Fibroblast of peridontal ligament (primary cell): ENCODE results near the gene KIAA0753.
"Not testable (repeated sequence)": the region's sequence is repeated elsewhere in the genome, so short reads cannot be mapped to it uniquely, and the experiment has no call there.

ENCODE experiments used
- DNase-seq: peaks from one replicate; pipeline ENCODE4 v3.0.0-alpha.2; 2010; ENCODE audit errors: extremely low read depth

Gene KIAA0753

DNA sequence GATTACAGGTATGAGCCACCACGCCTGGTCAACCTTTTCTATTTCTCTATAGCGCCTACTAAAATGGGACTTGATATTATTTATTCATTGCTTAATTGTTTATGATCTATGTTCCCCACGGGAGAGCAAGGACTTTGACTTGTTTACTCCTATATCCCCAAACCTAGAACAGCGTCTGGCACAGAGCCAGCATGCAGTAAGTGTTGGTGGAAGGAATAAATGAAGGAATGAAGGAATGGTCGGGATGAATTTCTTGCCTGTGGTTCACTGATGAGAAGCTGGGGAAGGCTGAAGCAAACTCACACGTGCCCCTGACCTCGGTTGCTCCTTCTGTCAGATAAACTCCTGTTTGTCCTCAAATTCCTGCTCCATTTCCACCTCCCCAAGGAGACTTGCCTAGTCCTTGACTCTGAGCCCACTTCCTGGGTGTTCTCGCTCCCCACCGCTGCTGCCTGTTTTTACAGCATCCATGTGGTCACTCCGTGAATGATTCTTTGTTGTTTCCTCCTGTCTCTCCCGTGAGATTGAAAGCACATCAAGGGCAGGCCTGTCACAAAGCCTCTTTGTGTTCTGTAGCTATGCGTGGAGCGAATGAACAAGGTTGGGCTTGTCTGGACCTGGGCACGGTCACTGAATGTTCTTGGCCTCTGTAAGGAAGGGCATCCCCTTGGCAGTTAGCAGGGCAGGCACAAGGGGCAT lies 28.4 kb upstream of the KIAA0753 start:
- DNase-seq = no peak

DNA sequence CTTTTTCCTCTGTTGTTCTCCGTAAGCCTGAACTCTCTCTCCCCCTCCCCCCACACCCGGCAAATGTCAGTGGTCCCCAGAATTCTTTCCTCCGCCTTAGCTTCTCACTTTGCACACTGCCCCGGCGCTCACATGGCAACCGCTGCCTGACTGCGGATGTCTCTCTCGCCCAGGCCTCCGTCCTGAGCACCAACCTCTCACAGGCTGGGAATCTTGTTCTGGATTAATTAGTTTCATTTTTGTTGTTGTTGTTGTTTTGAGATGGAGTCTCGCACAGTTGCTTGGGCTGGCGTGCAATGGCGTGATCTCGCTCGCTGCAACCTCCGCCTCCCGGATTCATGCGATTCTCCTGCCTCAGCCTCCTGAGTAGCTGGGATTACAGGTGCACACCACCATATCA lies 27.7 kb upstream of the KIAA0753 start:
- DNase-seq = no peak

- DNase-seq = no peak
Measured at GRCh38 chr17:6667516-6667915, 27.0 kb upstream of the KIAA0753 start.

DNA sequence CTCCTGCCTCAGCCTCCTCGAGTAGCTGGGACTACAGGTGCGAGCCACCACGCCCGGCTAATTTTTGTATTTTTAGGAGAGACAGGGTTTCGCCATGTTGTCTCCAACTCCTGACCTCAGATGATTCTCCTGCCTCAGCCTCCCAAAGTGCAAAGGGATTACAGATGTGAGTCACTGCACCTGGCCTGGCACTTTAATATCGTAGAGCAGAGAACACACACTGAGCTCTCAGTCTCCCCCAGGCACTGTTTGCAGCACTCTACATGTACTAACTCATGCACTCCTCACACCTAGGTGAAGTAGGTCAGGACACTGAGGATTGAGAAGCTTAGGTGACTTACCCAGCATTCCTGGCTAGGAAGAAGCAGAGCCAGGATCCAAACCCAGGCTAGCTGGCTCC lies 26.0 kb upstream of the KIAA0753 start:
- no peak for DNase-seq

DNA sequence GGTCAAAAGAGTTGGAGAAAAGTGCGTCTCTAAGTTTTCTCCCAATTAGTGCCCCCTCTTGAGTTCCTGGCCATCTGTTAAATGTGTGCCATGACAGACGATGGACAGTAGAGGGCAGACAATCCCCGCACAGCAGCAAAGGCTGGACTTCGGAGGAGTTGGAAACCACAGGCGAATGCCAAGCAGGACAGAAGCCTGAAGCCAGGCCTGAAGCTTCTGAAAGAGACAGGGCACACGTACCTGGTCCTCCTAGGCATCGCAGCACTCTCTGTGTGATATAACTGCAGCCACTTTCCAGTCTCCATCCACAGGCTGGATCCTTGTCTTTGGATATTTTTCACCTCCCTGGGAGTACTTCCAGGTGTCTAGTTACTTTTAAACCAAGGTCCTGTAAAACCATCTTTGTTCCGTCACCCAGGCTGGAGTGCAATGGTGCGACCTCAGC lies 25.6 kb upstream of the KIAA0753 start:
- peak; percentile 88 for DNase-seq

DNA sequence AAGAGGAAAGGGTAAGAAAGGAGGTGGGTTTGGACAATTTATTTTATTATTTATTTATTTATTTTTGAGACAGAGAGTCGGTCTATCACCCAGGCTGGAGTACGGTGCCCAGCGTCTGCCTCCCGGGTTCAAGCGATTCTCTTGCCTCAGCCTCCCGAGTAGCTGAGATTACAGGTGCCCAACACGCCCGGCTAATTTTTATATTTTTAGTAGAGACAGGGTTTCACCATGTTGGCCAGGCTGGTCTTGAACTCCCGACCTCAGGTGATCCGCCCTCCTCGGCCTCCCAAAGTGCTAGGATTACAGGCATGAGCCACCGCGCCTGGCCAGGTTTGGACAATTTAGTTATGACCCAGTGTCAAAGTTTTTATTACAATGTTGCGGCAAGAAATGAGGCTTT lies 22.7 kb upstream of the KIAA0753 start:
- DNase-seq = not testable (repeated sequence)

GRCh38 chr17:6661464-6661848 lies 20.9 kb upstream of the KIAA0753 start:
- DNase-seq = no peak

- no peak for DNase-seq
Measured at GRCh38 chr17:6660805-6661463, 20.4 kb upstream of the KIAA0753 start.

DNA sequence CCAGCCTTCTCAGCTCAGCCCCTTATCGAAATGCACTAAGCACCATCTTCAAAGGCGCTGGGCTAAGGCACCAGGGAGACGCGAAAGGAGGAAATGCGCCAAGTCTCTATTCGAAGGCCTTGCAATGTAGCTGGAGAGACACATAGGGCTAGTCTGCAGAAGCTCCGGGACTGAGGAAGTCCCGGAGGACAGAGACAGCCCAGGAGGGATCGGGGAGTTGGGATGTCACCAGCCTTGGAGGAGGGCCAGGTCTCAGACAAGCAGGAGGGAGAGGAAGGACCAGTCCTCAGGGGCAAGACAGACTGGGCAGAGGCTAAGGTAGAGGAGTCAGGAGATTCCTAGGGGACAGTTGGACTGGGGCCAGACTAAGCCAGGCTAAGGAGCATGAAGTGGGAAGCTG lies 19.6 kb upstream of the KIAA0753 start:
- no peak for DNase-seq

- DNase-seq = not testable (repeated sequence)
Measured at GRCh38 chr17:6658411-6658810, 17.9 kb upstream of the KIAA0753 start.

DNA sequence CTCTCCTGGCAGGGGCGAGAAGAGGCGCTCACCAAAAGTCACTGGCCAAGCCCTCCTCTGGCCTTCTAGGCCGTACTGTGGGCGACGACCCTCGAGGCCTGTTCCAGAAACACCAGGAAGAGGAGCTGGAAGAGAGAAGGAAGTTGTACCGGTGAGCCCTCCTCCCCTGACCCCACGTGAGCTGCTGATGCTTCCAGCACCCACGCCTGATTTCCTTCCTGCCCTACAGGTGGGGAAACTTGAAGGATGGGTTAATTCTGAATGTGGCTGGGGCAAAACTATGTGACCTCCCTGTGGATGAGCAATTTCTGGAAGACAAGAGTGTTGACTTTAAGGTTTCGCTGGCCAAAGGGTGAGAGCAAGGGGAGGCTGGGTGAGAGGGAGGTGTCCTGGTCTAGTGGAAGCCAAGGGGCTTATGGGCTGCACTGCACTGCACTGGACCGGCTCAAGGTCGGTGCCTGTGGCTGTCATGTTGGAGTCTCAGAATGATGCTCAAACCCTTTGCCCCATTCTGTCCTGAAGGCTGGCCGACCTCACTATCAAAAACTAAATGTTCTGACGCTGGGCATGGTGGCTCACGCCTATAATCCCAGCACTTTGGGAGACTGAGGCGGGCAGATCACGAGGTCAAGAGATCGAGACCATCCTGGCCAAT lies 17.2 kb upstream of the KIAA0753 start:
- DNase-seq = no peak

GRCh38 chr17:6656797-6657632 lies 16.5 kb upstream of the KIAA0753 start:
- not testable (repeated sequence) for DNase-seq

GRCh38 chr17:6655732-6656361 lies 15.3 kb upstream of the KIAA0753 start:
- not testable (repeated sequence) for DNase-seq

DNA sequence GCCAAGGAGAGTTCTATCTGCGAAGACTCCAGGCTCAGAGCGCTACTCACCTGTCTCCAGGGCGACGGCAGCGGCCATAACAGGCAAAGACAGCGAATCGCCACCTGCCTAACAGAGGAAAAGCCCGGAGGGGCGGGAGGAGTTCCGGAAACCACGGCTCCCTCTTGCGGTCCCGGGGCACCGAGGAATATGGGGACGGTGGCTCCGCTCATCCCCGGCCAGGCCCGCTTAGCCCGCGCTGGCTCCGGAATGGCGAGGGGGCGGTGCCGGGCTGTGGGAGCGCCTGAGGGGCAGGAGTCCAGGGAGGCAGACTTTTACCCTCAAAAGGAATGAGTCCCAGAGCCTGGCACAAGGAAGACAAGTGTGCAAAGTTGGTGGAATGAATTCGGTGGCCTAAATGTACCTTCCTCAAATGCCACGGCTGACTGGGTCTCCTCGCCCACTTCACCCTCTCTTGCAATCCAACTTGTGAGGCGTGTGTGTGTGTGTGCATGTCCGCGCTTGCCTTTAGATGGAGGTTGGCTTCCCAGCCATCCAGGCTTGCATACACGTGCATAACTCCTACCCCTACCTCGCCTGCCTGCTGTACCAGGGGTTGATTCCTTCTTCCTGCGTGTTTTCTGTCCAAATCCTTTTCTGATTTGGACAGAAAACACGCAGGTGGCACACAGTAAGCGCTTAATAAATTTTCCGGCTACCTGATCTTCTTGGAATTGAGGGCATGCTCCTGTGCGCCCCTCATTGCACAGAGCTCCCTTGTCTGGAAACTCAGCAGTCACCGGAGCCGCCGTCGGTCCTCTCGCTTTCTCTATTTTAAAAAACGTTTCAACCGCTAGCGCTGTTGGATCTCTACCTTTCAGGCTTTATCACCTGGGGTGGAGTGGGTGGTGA lies 14.6 kb upstream of the KIAA0753 start:
- DNase-seq = no peak

DNA sequence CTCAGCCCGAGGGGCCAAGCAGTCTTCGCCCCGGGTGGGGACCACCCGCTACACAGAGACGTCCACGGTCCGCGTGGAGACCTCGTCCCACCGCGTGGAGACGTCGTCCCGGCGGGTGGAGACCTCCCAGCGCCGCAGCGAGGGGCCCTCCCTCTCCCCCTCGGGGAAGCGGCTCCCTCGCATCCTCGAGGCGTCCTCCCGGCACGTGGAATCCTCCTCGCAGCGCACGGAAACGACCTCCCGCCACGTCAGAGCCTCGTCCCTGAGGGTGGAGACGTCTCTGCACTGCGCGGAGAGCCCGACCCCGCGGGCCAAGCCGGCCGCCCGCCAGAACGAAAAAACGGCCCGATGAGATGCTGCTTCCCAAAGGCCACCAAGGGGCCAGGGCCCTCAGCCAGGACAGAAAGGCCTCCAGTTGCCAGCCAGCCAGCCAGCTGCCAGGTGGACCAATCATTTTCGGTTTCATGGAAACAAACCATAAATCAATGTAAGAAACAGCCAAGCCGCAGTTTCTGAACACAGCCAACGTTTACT lies 11.5 kb upstream of the KIAA0753 start:
- DNase-seq = peak; percentile 18

- peak; percentile 81 for DNase-seq
Measured at GRCh38 chr17:6651354-6651918, 10.9 kb upstream of the KIAA0753 start, which contains the start of the genes C17orf100 and MED31. Gene C17orf100, plus strand, starts transcription at chr17:6651762. Its CDS starts 152 bp downstream, at chr17:6651914. Gene MED31, minus strand, starts transcription at chr17:6651605. Its CDS starts 77 bp downstream, at chr17:6651528.

DNA sequence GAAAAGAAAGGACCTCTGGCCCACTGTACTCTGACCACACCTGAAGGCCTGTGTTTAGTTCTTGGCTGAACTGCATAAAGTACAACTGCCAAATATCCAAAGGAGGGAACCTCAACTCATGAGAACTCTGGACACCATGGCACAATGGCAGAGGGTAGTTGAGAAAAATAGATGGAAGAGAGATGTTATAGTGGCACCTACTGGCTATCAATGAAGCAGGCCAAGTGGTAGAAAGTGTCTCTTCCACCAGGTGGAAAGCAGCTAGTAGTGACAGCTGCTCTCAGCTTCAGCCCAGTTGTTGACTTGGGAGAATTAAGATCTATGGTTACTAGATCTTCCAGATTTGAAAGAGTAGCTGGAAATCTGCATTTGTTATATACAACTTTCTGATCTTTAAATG lies 7.7 kb upstream of the KIAA0753 start:
- DNase-seq = no peak

GRCh38 chr17:6643451-6644125 lies 3.1 kb upstream of the KIAA0753 start:
- DNase-seq = peak; percentile 89

DNA sequence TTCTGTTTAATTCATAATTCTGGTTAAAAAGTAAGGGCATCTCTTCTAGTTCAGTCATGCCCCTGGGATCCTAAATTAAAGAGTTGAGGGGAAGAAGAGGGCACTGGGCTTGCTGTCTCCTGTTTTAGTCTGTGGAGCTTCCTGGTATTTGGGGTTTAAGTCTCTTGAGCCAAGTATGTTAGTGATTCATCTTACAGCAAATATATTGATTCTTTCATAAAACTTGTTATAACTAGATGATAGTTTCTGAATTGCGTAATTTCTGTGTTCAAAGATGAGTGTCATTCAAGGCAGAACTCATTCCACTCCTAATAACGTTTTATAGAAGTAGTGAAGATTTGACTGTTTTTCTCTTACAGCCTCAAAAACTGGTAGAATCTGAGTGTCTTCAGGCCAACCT lies 2.1 kb upstream of the KIAA0753 start:
- peak; percentile 49 for DNase-seq
